GM21390 (cell line): ENCODE results near the gene AP1M1.
"Not testable (repeated sequence)": the region's sequence is repeated elsewhere in the genome, so short reads cannot be mapped to it uniquely, and the experiment has no call there.

Experiments
- ATAC-seq: cut with Tn5 transposase; IDR thresholded peaks from one replicate; pipeline ENCODE4 v1.9.1; 2021; ENCODE audit not compliant: unreplicated experiment

Gene AP1M1

GRCh38 chr19:16260160-16260811, 62.6 kb downstream of the AP1M1 start:
- no peak for ATAC-seq

GRCh38 chr19:16260812-16261161, 63.1 kb downstream of the AP1M1 start:
- no peak for ATAC-seq

- no peak for ATAC-seq
Observed at GRCh38 chr19:16261584-16262368, 64.1 kb downstream of the AP1M1 start.

GRCh38 chr19:16262618-16263017, 64.9 kb downstream of the AP1M1 start:
- ATAC-seq: no peak

GRCh38 chr19:16263141-16263761, 65.5 kb downstream of the AP1M1 start:
- ATAC-seq: no peak

GRCh38 chr19:16265205-16265604, 67.5 kb downstream of the AP1M1 start:
- ATAC-seq: no peak

- ATAC-seq: no peak
Observed at GRCh38 chr19:16265890-16266585, 68.3 kb downstream of the AP1M1 start.

- no peak for ATAC-seq
Observed at GRCh38 chr19:16266586-16266942, 68.9 kb downstream of the AP1M1 start.

GRCh38 chr19:16268676-16269319, 71.1 kb downstream of the AP1M1 start:
- no peak for ATAC-seq

GRCh38 chr19:16272945-16273344, 75.2 kb downstream of the AP1M1 start:
- no peak for ATAC-seq

GRCh38 chr19:16274447-16274846, 76.7 kb downstream of the AP1M1 start:
- no peak for ATAC-seq

GRCh38 chr19:16280306-16280705, 82.6 kb downstream of the AP1M1 start:
- ATAC-seq: no peak

GRCh38 chr19:16281743-16282142, 84.0 kb downstream of the AP1M1 start:
- no peak for ATAC-seq

- no peak for ATAC-seq
Observed at GRCh38 chr19:16283210-16284061, 85.7 kb downstream of the AP1M1 start.

- no peak for ATAC-seq
Observed at GRCh38 chr19:16284505-16284904, 86.8 kb downstream of the AP1M1 start.

GRCh38 chr19:16285079-16285478, 87.4 kb downstream of the AP1M1 start:
- ATAC-seq: not testable (repeated sequence)

GRCh38 chr19:16285769-16286498, 88.2 kb downstream of the AP1M1 start:
- no peak for ATAC-seq

- ATAC-seq: no peak
Observed at GRCh38 chr19:16288544-16288943, 90.8 kb downstream of the AP1M1 start.

GRCh38 chr19:16289594-16289993, 91.9 kb downstream of the AP1M1 start:
- no peak for ATAC-seq

- no peak for ATAC-seq
Observed at GRCh38 chr19:16290692-16291091, 93.0 kb downstream of the AP1M1 start.
